Renal cortex interstitium (tissue), 11 donors: ENCODE data around the gene KRT76. TPM values are rescaled to one million over a fixed set of nuclear protein-coding genes. Genes with fewer than 3 reads are reported as not detected.

Experiments
- DNase-seq, 11 donors: peaks; one replicate each; pipeline ENCODE4 v3.0.0-alpha.2; 2013; ENCODE audit warnings: low read depth in 9 of 11, low spot score in 4 of 11; ENCODE audit errors: extremely low read depth in 1 of 11
- polyA plus RNA-seq, 3 donors: library from polyadenylated mRNA; unstranded; fragments of 120-200 nt; gene quantifications; one replicate each; pipeline ENCODE4 v1.2.1, GENCODE V29; 2013; ENCODE audit not compliant: insufficient read length in 3 of 3

KRT76 gene
- polyA plus RNA-seq, 3 donors: not detected

DNA sequence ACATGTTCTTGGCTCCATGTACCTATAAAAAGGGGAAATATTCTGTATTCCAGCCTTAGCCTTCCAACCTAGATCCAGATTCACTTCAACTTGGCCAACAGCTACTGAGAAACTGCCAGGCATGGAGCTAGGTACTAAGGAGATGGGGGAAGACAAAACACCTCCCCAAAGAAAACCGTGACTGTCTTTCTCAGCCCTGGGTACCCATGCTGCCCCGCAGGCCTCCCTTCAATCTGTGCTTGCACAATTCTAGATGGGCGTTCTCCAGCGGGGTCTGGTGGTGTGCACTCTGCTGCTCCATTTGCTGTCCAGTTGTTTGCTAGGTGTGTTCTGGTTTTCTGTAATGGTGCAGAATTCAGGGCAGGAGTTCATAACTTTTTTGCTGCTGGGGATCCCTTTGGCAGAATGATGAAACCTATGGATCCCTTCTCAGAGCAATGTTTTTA, 37.6 kb upstream of the KRT76 start:
- DNase-seq: no peak

DNA sequence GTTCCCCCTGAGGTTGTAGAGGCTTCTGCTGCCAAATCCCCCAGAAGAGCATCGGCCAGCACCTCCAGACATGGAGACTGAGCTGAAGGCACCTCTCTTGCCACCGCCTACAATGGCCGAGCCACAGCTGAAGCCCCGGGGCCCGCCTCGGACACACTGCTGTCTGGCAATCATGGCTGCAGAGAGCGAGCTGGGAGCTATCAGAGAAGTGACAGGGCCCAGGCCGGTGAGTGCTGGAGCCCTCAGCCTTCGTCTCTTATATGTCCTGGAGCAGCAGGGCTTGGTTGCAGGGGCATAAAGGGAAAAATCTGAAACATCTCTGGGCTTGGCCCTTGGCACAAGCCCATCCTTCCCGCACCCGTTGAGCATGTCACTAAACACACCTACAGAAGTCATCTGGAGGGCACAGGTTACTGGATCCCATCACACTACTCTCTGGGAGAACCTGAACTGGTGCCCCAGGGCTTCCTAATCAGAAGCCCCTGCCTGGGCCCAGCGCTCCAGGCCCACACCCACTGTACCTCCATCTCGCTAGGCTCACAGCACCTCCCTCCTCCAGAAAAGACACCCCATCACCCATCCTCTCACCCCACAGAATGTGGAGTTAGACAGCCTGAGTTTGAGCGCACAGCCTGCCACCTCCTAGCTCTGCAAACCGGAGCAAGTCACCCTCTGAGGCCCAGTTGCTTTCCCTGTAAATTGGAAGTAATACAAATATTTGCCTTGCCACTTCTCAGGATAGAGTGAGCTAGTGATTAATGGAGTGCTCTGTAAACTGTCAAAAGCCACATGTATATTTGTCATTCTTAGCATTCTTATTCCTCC, 37.0 kb upstream of the KRT76 start, which contains the start of gene KRT4:
KRT4 (minus strand) TSS at position 232 of the 825 bp plus-strand sequence; CDS start at position 174, 58 bp downstream.
- no peak for DNase-seq

DNA sequence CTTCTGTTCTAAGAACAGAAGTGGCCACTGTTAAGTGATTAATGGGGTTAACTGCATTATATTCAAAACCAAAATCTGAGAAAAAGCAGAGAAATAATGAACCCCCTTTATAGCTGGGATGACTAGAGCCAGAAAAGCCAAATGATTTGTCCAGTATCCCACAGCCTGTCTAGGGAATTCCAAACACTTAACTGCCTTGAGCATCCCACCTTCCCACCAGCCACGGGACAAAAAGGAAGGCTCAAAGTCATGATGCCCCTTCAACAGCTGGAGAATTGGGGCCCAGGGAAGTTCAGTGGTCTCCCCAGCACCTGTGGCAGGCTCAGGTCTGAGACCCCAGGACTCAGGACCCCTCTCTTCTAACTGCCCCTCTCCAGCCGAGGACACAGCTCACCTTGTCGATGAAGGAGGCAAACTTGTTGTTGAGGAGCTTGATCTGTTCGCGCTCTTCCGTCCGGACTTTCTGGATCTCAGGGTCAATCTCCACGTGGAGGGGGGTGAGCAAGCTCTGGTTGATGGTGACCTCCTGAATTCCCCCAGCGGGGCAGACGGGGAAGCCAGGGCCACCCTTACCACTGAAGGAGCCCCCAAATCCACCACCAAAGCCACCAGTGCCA, 36.2 kb upstream of the KRT76 start:
- DNase-seq: no peak

DNA sequence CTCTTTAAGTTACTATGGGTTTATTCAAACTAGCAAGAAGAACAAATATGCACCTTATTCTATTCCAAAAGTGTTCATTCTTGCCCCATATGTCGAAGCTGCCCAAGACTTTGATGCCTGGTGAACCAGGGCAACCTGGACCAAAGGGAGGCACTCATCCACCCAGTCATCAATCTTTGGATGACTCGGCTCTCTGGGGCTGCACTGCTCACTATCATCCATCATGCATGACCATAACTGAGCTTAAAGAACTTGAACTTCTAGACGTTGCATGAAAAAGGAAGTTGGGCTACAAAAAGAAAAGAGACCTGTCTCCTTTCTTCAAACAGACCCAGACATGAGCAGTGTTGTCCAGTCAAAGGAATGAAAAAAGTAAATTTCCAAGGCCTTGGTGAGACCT, 35.6 kb upstream of the KRT76 start:
- no peak for DNase-seq

DNA sequence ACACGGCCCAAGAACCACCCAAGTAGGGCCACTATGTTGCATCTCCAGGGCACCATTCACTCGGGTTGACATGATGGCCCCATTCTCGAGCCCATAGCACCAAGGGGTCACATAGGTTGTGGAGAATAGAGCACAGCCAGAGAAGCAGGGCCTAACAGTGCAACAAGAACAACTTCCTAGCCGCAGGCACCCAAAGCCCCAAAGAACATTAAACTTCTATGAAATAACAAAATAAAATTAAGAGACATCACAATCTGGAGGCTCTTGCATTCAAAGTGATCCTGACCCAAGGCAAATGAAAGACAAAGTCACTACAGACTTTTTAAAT, 34.9 kb upstream of the KRT76 start:
- DNase-seq: no peak

DNA sequence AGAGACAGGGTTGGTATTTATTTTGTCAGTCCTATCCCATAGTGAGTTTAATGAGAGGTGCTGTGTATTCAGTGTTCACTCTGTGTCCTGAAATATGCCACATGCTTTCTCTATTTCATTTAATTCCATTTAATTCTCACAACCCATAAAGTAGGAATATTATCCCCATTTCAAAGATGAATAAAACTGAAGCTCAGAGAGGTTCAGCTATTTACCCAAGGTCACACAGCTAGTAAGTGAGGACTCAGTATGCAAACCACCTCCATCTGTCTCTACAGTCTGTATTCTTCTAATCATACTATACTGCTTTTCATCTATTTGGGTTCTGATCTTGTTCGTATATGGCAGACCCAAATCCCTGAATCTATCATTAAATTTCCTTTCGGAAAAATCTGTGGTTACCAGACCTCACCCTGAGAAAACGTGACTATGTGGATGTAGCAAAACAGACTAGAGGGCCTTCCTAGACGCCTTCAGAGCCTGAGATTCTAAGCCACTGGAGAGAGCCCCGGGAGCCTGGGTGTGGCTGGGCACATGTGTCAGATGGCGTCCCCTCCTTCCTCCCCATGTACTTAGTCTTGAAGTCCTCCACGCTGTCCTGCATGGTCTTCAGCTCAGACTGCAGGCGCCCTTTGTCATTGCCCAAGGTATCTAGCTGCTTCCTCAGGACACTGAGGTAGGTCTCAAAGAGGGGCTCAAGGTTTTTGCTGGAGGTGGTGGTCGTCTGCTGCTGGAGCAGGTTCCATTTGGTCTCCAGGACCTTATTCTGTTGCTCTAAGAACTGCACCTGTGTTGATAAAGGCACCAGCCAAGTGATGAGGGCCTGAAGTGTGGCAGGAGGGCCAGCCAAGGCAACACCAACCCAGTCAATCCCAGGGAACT, 34.3 kb upstream of the KRT76 start:
- DNase-seq: no peak

DNA sequence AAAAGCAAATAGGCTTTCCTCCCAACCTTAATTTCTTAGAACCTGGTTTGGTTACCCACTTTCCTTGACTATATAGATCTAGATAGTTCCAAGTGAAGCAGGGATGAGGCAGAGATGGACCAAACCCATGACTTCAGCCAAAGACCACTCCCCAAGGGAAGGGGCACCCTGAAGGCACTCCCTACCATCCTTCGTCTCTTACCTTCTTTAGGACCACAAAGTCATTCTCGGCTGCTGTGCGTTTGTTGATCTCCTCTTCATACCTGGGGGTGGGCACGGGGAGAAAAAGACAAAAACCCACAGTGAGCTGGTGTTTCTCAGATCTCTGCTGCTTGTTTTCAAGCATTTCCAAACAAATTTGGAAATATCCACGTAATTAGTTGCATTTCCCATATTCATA, 33.4 kb upstream of the KRT76 start:
- DNase-seq: no peak

DNA sequence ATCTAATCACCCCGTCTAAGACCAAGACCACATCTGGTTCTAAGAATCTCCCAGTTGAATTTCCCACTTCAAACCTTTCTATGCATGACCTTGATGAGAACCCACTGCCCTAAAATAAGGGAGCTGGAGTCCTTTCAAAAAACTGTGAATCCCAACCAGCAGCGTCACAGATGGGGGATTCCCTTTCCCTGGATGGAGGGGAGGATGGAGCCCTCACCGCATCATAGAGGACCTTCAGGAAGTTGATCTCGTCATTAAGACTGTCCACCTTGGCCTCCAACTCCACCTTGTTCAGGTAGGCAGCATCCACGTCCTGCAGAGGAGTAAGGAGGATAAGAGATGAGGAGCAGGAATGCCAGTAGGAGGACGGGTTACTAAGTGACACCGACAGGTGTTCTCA, 32.0 kb upstream of the KRT76 start:
- DNase-seq: no peak

DNA sequence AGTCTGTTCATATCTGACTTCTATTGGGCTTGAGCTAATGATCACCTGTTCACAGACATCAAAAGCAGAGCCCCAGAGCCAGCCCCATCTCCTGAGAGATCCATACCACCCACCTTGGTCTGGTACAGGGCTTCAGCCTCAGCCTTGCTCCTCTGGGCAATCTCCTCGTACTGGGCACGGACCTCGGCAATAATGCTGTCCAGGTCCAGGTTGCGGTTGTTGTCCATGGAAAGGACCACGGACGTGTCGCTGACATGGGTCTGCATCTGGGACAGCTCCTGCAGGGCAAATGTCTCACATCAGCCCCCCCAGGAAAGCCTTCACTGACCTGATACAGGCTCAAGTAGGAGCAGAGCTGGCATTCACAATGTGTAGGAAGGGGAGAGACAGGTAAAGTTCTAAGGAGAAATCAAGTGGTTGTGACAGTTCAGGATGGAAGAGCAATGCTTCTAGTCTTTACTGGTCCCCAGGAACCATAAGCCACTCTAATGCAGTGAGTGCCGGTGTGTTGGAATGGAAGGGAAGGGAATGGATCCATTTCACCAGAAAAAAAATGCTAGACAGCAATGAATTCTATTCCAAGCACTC, 31.5 kb upstream of the KRT76 start:
- no peak for DNase-seq

DNA sequence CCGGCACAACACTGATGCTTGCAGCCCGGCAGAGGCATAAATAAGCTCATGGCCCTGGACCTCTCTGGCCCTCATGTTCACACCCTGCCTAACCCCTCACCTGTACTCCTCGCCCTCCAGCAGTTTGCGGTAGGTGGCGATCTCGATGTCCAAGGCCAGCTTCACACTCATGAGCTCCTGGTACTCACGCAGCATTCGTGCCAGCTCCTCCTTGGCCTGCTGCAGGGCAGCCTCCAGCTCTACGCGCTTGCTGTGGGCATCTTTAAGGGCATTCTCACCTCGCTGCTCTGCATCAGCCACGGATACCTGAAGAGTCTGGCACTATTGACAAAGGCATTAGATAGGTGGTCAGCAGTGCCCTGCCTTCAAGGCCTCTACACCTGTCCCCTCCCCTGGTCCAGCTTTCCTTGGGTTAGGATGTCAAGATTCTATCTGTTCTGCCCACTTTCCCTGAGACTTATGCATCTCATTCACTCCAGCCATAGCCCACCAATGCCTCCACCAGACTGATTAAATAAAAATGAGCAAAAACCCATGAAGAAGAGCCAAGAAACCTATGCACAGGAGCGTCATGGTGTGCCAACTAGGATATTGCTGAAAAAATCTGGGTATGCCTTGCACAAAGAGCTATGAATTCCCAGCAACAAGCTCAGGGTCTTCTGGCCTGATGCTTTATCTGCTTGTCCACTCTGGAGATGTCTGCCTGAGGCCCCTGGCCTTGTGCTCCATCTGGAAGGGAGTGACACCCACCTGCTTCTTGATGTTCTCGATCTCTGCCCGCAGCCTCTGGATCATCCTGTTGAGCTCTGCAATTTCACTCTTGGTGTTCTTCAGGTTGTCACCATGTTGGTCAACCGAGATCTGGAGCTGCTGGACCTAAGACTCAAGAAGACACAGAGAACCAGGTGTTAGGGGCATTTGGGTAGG, 30.7 kb upstream of the KRT76 start:
- no peak for DNase-seq

DNA sequence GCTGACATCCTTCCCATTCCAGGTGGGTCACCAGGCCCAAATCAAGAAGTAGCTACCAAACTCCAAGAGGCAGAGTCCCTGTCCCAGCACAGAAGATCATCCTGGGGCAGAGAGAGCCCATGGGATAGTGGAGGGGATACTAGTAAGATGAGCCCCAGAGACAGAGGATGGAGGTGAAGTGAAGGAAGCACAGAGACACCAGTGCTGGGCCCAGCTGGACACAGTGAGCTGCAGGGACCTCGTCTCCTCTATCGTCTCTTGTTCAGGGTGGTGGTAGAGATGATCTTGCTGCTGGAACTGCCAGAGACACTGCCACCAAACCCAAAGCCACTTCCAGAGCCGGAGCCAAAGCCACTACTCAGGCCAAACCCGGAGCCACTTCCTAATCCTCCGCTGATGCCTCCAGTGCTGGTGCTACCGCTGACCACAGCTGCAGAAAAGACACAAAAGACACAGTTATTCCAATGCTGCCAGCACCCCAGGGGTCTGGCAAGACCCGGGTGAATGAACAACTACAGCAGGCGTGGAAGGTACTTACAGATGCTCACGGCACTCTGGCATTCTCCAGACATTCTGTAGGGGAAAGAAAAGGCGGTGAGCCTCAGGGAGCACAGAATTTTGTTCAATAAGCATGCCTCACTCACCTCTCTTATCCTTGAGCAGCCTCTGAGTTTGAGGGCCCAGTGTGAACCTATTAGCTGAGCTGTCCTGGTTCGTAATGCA, 29.8 kb upstream of the KRT76 start:
- DNase-seq: no peak

DNA sequence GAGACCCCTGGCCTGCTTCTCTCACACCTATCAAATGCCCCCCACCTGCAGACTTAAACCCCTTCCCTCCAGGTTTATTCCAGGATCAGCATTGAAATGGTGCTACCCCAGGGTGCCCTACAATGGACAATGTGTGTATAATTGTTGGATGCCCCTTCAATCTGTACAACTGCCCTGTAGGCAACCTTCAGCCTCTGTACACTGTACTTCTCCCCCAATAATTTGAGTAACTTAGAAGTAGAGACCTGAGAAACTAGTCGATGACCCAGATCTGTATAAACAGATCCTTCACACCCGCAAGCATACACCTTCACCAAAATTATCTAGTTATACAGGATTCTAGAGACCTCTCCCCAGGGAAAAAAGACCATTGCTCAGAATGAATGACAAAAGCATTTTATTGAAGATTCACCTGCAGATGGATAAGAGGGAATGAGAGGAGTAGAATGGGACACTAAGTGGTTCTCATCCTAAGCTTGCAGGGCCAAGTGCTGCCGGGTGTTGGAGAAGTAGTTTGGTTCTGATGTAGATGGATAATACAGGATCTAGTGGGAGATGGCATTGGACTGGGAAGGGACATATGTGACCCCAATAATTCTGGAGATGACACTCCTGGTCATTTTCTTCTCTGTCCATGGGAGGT, 29.1 kb upstream of the KRT76 start:
- DNase-seq: no peak

DNA sequence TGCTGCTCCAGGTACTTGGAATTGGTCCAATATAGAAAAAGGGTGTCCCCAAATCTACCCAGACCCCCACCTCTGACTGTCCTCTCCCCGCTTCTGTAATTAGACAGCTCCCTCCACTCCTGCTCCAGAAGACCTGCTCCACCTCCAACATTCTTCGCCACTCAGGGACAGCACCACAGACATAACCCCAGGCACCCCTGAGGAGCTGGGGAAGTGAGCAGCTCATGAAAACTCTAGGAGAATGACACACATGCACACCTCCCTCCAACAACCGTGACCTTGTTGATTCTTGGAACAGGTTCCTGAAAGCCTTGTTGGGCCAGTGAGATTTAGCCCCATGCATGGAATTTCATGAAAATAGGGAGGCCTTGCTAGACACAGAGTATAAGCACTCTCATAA, 28.6 kb upstream of the KRT76 start:
- no peak for DNase-seq

DNA sequence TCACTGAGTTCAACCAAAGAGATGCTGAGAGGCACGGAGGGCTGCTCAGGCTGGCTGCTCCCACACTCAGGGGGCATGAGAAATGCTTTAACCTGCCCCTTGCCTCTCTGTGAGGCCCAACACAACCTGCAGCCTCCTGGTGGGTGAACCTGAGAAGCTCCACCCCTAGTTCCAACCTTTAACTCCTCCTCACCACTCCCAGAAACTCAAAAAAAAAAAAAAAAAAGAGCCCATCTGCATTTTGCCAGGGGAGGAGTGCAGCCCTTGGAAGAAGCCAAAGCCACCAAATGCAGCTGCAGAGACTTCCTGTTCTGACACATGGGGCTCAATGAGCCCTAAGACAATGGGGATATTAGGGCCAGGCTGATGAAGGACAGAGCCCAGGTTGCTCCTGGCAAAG, 27.9 kb upstream of the KRT76 start:
- DNase-seq: no peak

DNA sequence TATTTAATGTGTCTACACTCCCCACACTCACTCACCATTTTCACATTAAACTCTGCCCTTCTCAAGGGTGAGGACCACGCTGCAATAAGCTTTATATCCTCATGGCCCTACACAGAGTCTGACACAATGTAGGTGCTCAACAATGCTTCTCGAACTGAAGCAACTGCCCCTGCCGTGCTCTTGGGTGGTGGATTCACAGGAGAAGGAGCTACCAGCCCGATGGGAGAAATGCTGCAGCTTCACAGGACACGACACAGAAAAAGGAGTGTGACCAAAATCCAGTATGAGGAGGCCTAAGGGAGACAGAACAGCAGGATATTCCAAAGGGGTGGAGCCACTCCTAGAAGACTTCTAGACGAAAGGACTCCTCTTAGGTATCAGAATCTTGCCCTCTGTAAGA, 25.3 kb upstream of the KRT76 start:
- no peak for DNase-seq

DNA sequence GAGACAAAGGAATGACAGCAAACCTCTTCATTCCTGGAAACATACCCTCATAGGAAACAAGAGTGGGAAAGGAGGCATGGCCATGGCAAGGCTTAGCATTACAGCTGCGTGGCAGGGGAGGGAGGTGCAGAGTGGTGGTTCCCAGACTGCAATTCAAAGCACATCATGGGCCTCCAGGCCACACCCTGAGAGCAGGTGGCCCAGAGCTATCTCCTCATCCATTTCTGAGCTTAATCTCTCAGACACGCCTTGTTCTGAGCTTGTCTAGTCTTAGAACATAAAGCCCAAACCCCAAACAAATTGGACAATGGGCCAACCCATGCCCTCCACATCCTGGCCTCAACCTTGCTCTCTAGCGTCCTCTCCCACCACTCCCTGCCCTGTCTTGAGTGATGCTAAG, 24.6 kb upstream of the KRT76 start:
- DNase-seq: no peak

DNA sequence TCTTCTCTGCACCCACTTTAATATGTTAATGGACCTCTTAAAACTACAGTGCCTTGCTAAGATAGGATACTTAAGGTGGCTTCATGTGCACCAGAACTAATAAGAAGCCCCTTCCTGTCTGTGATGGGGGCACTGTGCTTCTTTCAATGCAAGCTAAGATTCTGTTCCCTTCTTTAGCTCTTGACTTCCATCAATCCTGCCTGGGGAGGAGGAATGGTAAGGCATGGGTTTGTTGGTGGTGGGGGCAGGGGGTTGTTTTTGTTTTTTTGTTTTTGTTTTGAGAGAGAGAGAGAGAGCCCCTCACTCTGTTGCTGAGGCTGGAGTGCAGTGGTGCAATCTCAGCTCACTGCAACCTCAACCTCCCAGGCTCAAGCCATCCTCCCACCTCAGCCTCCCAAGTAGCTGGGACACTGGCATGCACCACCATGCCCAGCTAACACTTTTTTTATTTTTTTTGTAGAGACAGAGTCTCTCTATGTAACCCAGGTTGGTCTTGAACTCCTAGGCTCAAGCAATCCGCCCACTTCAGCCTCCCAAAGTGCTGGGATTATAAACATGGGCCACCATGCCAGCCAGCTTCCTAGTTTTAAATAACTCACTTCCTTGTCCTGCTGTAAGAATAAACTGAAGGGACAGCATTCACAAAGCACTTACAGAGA, 23.2 kb upstream of the KRT76 start:
- DNase-seq: no peak
